ENCODE data around the gene TADA2A.

- no peak for TF ChIP-seq CTCF (IDR thresholded peaks at IDR 0.05)
- TF ChIP-seq POLR2A (IDR thresholded peaks at IDR 0.05): no peak
- no peak for TF ChIP-seq EP300 (IDR thresholded peaks at IDR 0.05)
Observed at GRCh38 chr17:37516127-37516571, 109.5 kb downstream of the TADA2A start.
